NOMO-1 (cell line): ENCODE measurements around the gene HTRA1.

Source experiments
- DNase-seq, 2 experiments: peaks; one replicate each; lab custom pipeline; 2025; ENCODE audit not compliant: unreplicated experiment in 2 of 2; lab: John Stamatoyannopoulos, UW

HTRA1 gene

DNA sequence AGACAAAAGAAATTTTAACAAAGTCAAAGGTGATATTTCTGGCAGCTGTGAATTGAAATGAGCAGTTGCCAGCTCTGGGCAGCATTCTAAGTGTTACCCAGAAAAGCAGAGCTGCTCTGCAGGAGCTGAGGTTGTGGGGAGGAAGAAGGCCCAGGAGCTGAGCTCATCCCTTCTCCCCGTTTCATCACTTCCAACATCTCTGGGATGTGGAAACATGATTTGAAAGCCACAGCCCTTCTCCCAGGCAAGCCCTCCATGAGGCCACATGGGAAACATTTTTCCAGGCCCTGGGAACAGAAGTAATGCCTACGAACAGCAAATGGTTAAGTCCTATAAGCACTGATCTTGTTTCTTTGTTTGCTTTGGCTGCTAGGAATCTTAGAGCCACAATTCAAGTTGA, 88.3 kb downstream of the HTRA1 start:
- DNase-seq, result no peak

DNA sequence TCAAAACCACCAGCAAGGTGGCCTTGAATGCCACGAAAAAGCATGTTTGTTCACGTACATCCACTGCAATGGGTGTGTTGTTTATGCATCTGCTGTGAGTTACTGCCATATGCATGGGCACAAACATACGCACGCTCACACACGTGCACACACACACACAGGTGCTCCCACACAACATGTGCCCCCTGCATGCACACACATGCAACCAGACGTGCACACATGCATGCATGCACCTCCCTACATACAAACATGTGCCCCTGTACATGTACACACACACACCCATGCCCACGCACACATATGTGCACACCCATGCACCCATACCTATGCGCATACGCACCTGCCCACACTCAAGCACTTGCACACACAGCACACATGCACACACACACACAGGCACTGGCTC, 89.1 kb downstream of the HTRA1 start:
- DNase-seq, result no peak

- no peak for DNase-seq
These were observed 89.6 kb downstream of the HTRA1 start for GRCh38 chr10:122550983-122551382.

DNA sequence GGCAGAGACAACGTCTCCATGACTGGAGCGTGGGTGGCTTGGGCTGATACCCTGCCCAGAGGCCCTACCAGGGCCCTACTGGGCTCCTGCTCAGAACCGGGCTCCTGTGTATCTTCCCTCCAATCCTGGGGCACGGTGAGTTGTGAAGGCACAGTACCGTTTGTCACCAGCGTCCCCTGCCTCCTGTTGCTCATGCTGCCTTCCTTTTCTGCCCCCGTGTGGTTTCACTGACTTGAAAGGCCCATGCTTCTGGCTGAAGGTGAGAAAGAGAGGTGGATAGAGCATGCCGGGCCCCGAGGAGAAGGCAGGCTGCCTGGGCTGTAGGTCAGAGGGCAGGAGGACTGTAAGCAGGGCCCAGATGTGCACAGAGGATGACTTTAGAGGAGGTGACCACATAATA, 90.1 kb downstream of the HTRA1 start:
- no peak for DNase-seq

- DNase-seq, result no peak
These were observed 92.0 kb downstream of the HTRA1 start for GRCh38 chr10:122553341-122553740.

DNA sequence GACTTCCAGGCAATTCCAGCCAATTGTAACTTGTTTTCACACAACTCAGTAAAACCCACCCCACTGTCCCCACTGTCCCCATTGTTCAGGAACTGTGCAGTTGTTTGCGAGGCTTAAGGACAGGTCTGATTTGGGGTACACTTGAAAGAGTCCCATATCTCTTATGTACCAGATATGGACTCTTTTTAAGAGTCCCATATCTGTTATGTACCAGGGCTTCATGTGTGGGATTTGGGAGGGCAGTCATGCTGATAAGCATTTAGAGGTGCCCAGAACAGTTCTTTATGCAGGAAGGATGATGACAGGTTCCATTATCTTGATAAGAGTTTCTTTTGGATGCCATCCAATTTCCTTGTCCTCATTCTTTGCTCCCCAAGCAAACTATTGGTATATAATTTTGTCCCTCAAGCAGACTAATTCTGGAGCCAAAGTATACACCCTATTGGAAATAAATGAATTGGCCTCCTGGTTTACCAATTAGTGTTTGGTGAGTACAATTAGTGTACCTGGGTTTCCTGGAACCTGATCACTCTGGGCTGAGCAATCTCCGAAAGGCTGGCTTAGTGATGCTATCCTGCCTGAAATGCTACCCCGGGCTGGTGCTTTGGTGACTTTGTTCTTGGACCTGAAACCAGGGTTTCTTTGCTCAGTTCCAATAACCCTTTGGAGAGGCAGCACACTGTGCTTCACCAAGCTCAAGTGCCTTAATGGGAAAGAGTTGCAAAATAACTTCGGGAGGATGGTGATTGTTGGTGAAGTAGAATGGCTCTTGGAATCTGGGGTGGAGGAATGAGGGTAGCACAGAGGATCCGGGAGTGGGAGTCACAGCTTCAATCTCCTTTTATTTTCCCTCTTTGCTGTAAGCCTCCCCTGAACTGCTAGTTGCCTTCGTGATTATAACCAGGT, 93.0 kb downstream of the HTRA1 start:
- DNase-seq, result no peak

DNA sequence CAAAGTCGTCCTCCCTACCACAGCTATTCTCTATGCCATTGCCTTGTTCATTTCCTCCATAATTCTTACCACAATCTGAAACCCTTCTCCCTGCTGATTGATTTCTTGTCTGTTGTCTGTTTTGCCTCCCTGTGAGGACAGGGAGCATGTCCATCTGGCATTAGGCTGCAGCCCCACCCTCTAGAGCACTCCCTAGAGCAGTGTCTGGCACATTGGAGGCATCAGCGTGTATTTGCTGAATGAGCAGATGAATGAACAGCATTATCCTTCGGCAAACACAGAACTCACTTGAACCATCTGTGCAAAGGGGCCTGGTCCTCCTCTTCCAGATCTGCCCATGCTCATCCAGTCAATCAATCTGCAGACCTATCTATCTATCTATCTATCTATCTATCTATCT, 94.1 kb downstream of the HTRA1 start:
- DNase-seq, result no peak

DNA sequence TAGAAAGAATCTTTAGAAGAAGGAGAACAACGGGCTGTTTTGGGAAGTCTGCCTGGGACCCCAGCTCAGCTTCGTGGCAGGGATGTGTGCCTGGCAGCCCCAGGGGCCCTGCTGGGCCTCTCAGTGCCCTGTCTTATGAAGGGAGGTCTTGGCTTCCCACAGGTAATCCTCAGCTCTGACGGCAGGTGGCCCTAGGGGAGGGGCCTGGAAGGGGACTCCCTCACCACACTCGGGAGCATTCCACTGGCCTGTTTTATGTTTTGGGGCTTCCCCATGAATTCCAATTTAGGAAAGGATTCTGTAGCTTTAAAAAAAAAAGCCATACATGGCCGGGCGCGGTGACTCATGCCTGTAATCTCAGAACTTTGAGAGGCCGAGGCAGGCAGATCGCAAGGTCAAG, 96.2 kb downstream of the HTRA1 start:
- DNase-seq, result no peak

- no peak for DNase-seq
These were observed 97.1 kb downstream of the HTRA1 start for GRCh38 chr10:122558452-122558851.

DNA sequence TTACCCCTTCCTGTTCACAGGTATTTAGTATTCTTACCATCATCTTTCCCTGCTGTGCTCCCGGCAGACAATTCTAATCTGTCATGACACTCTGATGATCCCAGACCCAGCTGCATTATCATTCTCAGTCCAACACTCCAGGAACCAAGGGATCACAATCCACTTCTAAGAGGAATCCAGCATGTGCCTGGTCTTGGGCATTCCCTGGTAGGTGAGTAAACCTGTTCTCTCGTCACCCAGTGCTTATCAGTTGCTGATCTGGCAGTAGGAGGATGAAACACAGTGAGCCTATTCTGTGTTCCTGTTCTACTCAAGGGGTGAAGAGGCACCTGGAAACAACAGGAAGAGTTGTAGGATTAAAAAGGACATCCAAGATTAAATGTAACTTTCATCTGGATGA, 97.9 kb downstream of the HTRA1 start:
- no peak for DNase-seq

- DNase-seq, result no peak
These were observed 99.0 kb downstream of the HTRA1 start, which contains the start of gene DMBT1 for GRCh38 chr10:122560279-122560804. TSS of gene DMBT1 (plus strand) at chr10:122560754. CDS start at chr10:122560771, 17 bp downstream.

- no peak for DNase-seq
These were observed 99.9 kb downstream of the HTRA1 start for GRCh38 chr10:122561212-122561611.

DNA sequence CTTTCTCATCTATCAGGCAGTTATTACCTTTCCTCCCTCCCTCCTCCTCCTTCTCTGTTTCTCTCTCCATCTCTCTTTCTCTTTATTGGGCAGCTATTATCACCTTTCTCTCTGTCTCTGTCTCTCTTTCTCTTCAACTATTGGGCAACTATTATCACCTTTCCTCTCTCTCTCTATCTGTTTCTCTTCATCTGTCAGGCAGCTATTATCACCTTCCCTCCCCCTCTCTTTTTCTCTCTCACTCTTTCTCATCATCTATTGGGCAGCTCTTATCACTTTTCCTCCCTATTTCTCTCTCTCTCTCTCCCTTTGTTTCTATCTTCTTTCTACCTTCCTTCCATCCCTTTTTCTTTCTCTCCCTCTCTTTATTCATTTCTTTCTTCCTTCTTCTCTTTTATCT, 100.4 kb downstream of the HTRA1 start:
- DNase-seq, result no peak
